ENCODE data around the gene COPS3.

GRCh38 chr17:17216776-17217175 is 64.3 kb downstream of the COPS3 start:
- TF ChIP-seq CTCF (IDR thresholded peaks at IDR 0.05) = no peak
- TF ChIP-seq POLR2AphosphoS5 (IDR thresholded peaks at IDR 0.05; ENCODE audit: insufficient read depth in 1 of 2, low read depth in 1 of 2) = no peak
- no peak for TF ChIP-seq POLR2A (IDR thresholded peaks at IDR 0.05)
